Activated CD8-positive, alpha-beta memory T cell treated with anti-CD3 and anti-CD28 coated beads for 24 hours (primary cell): ENCODE measurements around the gene FADD.

Source experiments
- DNase-seq: peaks from one replicate; pipeline ENCODE4 v3.0.0-alpha.2; 2020

Gene FADD

GRCh38 chr11:70202920-70203750 lies at the start of gene FADD:
Gene FADD, plus strand, starts transcription at chr11:70203296. Its CDS starts 164 bp downstream, at chr11:70203460.
- peak; percentile 94 for DNase-seq

- no peak for DNase-seq
Observed at GRCh38 chr11:70155386-70155785, 47.7 kb upstream of the FADD start.

GRCh38 chr11:70156291-70157037 lies 46.6 kb upstream of the FADD start:
- DNase-seq: no peak

GRCh38 chr11:70158201-70158600 lies 44.9 kb upstream of the FADD start:
- no peak for DNase-seq

DNA sequence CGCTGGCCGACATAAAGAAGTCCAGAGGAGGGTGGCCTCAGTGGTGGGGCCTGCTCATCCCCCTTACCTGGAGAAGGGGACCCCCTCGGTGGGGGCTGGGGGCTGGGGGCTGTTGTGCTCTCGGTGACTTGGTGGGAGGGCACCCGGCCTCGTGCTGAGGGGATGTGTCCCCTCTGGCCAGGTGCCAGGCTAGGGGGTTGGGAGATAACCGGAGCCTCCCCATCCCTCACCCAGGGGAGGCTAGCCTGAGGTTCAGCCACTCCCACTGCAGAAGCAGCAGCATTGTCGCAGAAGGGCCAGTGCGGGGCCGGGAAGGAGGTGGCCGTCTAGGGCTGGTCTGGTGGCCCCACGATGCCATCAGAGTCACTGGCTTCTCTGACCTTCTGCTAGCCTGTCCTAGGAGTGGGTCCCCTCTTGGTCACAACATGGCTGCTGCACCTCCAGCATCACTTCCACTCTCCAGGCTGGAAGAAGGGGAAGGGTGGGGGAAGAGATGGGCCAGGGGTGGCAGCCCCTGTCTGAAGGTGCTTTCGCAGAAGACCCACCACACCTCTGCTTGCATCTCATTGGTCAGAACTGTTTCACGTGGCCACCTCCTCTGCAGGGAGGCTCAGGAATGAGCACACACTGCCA lies 44.2 kb upstream of the FADD start:
- DNase-seq: no peak

DNA sequence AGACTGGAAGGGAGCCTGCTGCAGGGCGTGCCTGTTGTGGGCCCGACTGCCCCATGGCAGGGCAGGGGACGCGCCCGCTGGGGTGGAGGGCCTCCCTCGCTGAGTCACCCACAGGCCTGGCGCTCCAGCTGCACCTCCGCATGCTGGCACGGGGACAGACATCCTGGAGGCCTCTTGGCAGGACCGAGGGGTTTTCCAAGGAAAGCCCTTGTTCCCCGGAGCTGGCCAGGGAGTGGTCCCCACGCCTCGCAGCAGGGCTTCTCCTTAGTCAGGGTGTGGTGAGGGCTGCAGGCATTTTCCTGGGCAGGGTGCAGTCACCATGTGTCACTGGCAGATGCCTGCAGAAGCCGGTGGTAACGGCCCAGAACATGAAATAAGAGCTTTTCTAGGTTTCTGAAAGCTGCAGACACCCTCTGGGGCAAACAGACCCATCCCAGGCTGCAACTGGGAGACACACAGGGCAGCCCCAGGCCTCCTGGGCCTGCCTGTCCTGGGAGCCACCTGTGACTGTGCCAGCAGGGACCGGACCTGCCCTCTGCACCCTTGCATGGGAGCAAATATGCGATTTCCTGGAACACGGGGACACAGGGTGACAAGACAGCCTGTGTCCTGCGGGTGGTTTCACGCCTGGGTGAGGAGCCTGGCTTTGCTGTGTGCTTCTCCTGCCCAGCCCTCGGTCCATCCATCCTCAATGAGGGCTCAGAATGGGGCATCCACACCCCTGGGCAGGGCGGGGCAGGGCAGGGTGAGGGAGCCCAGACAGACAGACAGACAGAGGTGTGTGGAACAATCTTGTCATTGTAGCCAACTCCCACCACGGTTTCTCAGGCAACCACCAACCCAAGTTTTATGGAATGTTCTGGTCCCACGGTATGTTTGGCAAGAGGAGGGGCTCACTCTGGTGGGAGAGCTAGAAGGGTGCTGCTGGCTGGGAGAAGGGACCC lies 43.2 kb upstream of the FADD start:
- no peak for DNase-seq

GRCh38 chr11:70161043-70161625 lies 42.0 kb upstream of the FADD start:
- DNase-seq: no peak

DNA sequence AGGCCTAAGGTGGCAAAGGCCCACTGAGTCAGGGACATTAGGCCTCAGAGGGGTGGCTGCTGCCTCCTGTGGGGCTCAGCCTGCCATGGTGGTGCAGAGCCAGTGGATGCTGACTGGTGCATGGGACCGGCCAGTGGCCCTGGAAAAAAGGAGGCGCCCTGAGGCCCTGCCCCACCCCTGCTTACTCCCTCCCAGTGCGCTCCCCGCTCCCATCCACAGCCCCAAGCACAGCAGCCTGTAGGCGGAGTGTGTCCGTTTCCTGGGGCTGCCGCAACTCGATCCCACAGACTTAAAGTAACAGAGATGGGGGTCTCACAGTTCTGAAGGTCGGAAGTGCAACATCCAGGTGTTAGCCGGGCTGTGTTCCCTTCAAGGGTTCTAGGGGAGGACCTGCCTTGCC lies 38.4 kb upstream of the FADD start:
- no peak for DNase-seq

DNA sequence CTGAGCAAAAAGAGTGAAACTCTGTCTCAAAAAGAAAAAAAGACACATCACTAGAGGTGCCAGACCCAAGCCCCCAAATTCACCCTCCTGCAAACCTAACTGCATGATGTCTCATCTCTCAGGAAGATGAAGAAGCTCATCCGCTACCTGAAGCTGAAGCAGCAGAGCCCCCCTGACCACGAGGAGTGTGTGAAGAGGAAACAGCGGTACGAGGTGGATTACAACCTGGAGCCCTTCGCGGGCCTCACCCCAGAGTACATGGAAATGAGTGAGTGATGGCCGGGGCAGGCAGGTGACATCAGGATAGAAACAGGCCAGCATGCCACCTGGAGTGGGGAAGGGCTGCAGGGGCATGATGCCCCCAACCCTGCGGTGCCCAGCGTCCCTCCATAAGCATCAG lies 36.0 kb upstream of the FADD start:
- DNase-seq: no peak

GRCh38 chr11:70167723-70168404 lies 35.2 kb upstream of the FADD start:
- DNase-seq: no peak

DNA sequence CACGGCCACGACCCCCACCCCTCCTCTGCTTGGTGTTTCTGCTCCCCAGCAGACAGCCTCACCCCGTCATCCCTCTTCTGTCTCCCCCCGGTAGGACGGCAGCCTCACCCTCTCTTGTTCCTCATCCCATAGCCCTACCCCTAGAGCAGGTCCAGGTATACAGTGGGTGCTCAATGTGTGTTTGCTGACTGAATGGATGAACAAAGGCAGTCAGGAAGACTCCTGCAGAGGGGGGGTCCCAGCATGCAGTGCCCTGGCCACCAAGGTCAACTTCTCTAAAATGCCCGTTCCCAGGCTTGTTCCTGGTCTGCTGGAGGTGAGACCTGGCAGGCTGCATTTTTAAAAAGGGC lies 34.7 kb upstream of the FADD start:
- no peak for DNase-seq

DNA sequence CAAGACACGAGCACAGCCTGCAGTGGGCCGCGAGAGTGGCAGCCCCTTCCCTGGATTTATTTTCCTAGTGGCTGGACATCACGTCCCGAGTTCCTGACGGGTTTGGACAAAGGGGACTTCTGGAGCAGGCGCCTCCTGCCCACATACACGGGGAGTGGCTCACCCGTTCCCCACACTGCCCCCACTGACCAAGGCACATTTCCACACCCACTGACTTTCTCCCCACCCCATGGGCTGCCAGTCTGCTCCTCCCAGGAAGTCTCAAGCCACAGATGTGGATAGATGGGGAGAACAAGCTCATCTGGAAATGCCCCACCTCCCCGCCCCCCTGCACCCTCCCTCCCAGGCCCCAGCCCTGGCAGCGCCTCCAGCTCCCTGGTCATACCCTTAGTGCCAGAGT lies 34.0 kb upstream of the FADD start:
- DNase-seq: no peak

DNA sequence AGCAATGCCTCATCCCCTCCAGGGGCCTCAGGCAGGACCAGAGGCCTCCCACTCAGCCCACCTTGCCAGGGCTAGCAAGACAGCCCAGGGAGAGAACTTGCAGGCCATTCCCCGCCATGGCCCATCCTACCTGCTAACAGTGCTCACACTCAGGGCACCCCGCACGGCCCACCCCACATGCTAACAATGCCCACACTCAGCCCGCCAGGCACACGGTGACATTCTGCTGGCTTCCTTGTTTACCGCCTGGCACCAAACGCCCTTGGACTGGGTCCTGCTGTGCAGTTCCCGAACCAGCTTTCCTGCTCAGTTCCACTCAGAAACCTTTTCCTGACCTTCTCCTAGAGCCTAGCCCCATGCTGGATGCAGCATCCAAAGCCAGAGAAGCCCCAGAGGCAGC lies 33.5 kb upstream of the FADD start:
- no peak for DNase-seq

- DNase-seq: no peak
Observed at GRCh38 chr11:70170596-70171210, 32.4 kb upstream of the FADD start.

DNA sequence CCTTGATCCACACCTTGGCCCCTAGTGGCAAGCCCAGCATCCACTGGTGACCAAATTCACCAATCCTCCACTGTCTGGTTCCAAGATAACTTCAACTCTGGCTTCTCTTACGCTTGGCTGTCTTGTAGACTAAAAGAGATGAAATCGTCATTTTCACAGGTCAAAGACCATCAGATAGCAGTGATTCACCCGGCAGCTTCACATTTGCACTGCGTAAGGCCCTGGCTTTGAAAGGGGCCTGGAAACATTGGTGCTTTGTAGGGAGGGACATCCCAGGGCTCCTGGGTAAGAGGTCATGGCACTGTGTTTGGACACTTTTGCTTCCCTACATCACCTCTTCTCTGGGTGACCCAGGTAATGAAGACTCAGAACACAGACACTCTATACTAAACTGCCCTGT lies 30.1 kb upstream of the FADD start:
- DNase-seq: no peak

- DNase-seq: no peak
Observed at GRCh38 chr11:70174547-70175235, 28.4 kb upstream of the FADD start.

DNA sequence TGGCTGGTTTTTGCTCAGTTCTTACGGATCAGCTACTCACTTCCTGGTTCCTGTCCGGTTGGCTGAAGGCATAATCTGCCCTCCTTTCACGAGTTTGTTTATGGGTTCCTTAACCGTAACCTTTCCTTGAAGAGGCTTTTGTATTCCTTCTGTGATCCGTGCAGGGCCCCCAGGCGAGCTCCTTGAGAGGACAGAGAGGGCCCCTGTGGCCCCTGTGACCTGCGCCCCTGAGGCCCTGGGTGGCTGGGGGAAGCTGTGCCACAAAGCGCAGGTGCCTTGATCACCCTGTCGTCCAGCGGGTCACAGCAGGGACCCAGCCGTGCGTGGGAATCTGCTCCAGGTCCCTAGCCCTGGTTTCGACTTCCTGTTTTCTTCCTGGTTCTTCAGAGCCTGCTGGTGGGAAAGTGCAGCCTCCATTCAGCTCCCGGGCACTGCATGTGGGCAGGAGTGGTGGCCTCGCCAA lies 27.8 kb upstream of the FADD start:
- DNase-seq: no peak

- peak; percentile 74 for DNase-seq
Observed at GRCh38 chr11:70176940-70177689, 26.0 kb upstream of the FADD start.

DNA sequence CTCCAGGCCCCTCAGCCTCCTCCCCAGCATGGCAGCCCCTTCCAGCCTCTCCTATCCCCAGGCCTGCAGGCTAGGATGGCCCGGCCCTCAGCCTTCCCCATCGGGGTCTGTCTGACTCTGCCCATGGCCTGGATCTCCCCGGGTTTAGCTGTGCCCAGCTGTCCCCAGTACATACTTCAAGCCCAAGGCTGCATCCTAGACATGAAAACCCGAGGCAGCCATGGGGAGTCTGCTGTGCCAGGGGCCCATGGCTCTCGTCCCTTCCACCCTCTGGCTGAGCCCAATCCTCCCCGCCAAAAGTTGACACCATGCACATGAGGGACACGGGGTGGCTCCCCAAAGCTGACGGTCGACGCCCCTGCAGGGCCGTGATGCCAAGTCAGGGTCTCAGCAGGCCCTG lies 22.2 kb upstream of the FADD start:
- DNase-seq: no peak

DNA sequence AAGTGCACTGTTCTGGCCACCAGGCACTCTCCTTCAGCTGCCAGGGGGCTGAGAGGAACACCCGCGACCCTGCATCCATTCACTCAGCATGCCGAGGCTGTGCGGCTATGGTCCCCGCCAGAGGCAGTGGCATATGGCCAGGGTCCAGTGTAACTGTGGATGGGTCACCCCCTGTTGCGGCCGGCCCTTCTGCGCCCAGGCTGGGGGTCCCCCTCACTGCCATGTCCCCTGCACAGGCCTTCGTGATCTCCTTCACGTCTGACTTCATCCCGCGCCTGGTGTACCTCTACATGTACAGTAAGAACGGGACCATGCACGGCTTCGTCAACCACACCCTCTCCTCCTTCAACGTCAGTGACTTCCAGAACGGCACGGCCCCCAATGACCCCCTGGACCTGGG lies 20.8 kb upstream of the FADD start:
- no peak for DNase-seq
